ENCODE results near the gene CADPS2. TPM values are rescaled to one million over a fixed set of nuclear protein-coding genes. Genes with fewer than 3 reads are reported as not detected.

Gene CADPS2
- total and polyA plus RNA-seq, 2 of the 4 experiments (the other 2 are of a cell fraction) = 0.10 to 0.54 TPM

- H3K14ac ChIP-seq (replicated peaks; ENCODE audit: low read depth, low read length) = no peak overlapping the region
- H2AFZ ChIP-seq (replicated peaks; ENCODE audit: low read length, poor library complexity) = no peak overlapping the region
- H3K23ac ChIP-seq (ENCODE audit: low read depth, low read length) = no peak overlapping the region
- no peak overlapping the region for H2BK20ac ChIP-seq (ENCODE audit: low read depth, low read length)
- intact Hi-C loops (cut with micrococcal nuclease) (no loop called here), in situ Hi-C loops (cut with MboI; ENCODE audit: low sequenced_read_pairs) (no loop called here), dilution Hi-C loops (cut with HindIII; ENCODE audit: low sequenced_read_pairs, unreplicated experiment) (no loop called here)
- H4K8ac ChIP-seq (ENCODE audit: low read depth in 2 of 2, low read length in 2 of 2) = no peak overlapping the region
- no peak overlapping the region for H3K18ac ChIP-seq (ENCODE audit: low read depth, low read length)
- no peak overlapping the region for H2AK5ac ChIP-seq (ENCODE audit: low read depth, low read length)
- H3K4me1 ChIP-seq (ENCODE audit: control insufficient read depth, insufficient read depth, low read length) = no peaks in the 10 kb centered on the region
- no peak overlapping the region for H2BK5ac ChIP-seq (ENCODE audit: low read depth, low read length, poor library complexity, severe bottlenecking)
- H3K56ac ChIP-seq (ENCODE audit: extremely low read depth, insufficient read depth, low read length) = no peak overlapping the region
- no peaks in the 10 kb centered on the region for H3K79me1 ChIP-seq (ENCODE audit: low read depth in 1 of 2, low read length in 2 of 2)
- no CpG with 5 or more reads among the region's 1 CpG for WGBS, 2 experiments (ENCODE audit: extremely low coverage in 2 of 2, insufficient read length in 1 of 2)
- H3K4me3 ChIP-seq (ENCODE audit: insufficient read depth, low read depth, low read length) = no peak overlapping the region
- BruUV-seq (replicated peaks) = no TSS peak
- ATAC-seq (ENCODE audit: low read depth) (no peak), DNase-seq (no peak)
- POLR2A ChIA-PET (ENCODE audit: unreplicated experiment) = no interaction called here
- no peaks in the 10 kb centered on the region for H3K36me3 ChIP-seq (ENCODE audit: control insufficient read depth, insufficient read depth, low read length)
- no peaks in the 10 kb centered on the region for H3K9me3 ChIP-seq (ENCODE audit: control insufficient read depth, insufficient read depth, low read length)
- no peak overlapping the region for H4K5ac ChIP-seq (ENCODE audit: low read depth, low read length)
- no peak overlapping the region for H2AK9ac ChIP-seq (replicated peaks; ENCODE audit: low read depth, low read length, poor library complexity)
- TF ChIP-seq CHD1 (IDR thresholded peaks at IDR 0.05; ENCODE audit: low read depth, low read length) (no peak), NFE2L2 (IDR thresholded peaks at IDR 0.05; ENCODE audit: low read depth, low read length) (no peak), POLR2A (IDR thresholded peaks at IDR 0.05; ENCODE audit: low read depth, low read length) (no peak), CTCF (conservative IDR thresholded peaks at IDR 0.05; ENCODE audit: low read depth, low read length) (no peak), CEBPB (IDR thresholded peaks at IDR 0.05; ENCODE audit: low read depth, low read length) (no peak), RAD21 (IDR thresholded peaks at IDR 0.05; ENCODE audit: low read length) (no peak), MAFK (IDR thresholded peaks at IDR 0.05; ENCODE audit: low read depth, low read length) (no peak), RFX5 (IDR thresholded peaks at IDR 0.05; ENCODE audit: low read depth, low read length) (no peak), BHLHE40 (IDR thresholded peaks at IDR 0.05; ENCODE audit: low read depth, low read length) (no peak), MXI1 (IDR thresholded peaks at IDR 0.05; ENCODE audit: borderline replicate concordance, low read depth, low read length) (no peak), RCOR1 (IDR thresholded peaks at IDR 0.05; ENCODE audit: insufficient replicate concordance, low read length) (no peak), SMC3 (IDR thresholded peaks at IDR 0.05; ENCODE audit: low read depth, low read length) (no peak), MAZ (IDR thresholded peaks at IDR 0.05; ENCODE audit: borderline replicate concordance, low read depth, low read length) (no peak), USF2 (IDR thresholded peaks at IDR 0.05; ENCODE audit: low read depth, low read length) (no peak), FOS (IDR thresholded peaks at IDR 0.05; ENCODE audit: low read depth, low read length) (no peak), ELK1 (IDR thresholded peaks at IDR 0.05; ENCODE audit: borderline replicate concordance, low read depth, low read length) (no peak)
- no peaks in the 10 kb centered on the region for H3K9me1 ChIP-seq (ENCODE audit: insufficient read depth, low read length)
- no peaks in the 10 kb centered on the region for H3K27me3 ChIP-seq (ENCODE audit: control insufficient read depth, insufficient read depth, low read length)
- H3K4me2 ChIP-seq (ENCODE audit: low read depth, low read length) = no peak overlapping the region
- no peak overlapping the region for H3K27ac ChIP-seq (ENCODE audit: insufficient read depth, low read length)
- no peak overlapping the region for H3K4ac ChIP-seq (ENCODE audit: low read depth, low read length)
- no peak overlapping the region for H2BK120ac ChIP-seq (ENCODE audit: low read depth, low read length)
- no peak overlapping the region for H2BK15ac ChIP-seq (ENCODE audit: low read depth, low read length)
- H4K91ac ChIP-seq (ENCODE audit: insufficient read depth, low read depth, low read length) = no peak overlapping the region
- H4K20me1 ChIP-seq (ENCODE audit: insufficient read depth, low read length) = no peaks in the 10 kb centered on the region
- CTCF ChIA-PET = no interaction called here
- H3K9ac ChIP-seq (ENCODE audit: low read depth, low read length) = no peak overlapping the region
Measured at GRCh38 chr7:122430710-122431109, 455.6 kb downstream of the CADPS2 start.
